Endodermal cell (in vitro differentiated cells): ENCODE data around the gene CRY1. TPM values are rescaled to one million over a fixed set of nuclear protein-coding genes. Genes with fewer than 3 reads are reported as not detected.

Experiments
- DNase-seq: peaks from one replicate; pipeline ENCODE4 v3.0.0-alpha.2; 2017
- H3K27ac ChIP-seq: 2 replicates; pipeline ENCODE4 v1.5.1; 2013; ENCODE audit warnings: mild to moderate bottlenecking, low read depth, low read length, moderate library complexity
- H3K27me3 ChIP-seq: 2 replicates; pipeline ENCODE4 v1.6.1; 2013; ENCODE audit warnings: mild to moderate bottlenecking, low read length, moderate library complexity; ENCODE audit not compliant: insufficient read depth, control insufficient read depth, poor library complexity, severe bottlenecking
- H3K36me3 ChIP-seq: 2 replicates; pipeline ENCODE4 v1.7.0; 2013; ENCODE audit warnings: mild to moderate bottlenecking, low read length, moderate library complexity; ENCODE audit not compliant: control insufficient read depth, insufficient read depth
- H3K4me1 ChIP-seq: one replicate; pipeline ENCODE4 v1.7.0; 2013; ENCODE audit warnings: low read length; ENCODE audit not compliant: control insufficient read depth, insufficient read depth
- H3K4me3 ChIP-seq: 2 replicates; pipeline ENCODE4 v1.5.1; 2013; ENCODE audit warnings: mild to moderate bottlenecking, low read length, moderate library complexity
- H3K9ac ChIP-seq: 2 replicates; pipeline ENCODE4 v1.6.1; 2013; ENCODE audit warnings: mild to moderate bottlenecking, low read length, moderate library complexity; ENCODE audit not compliant: poor library complexity, severe bottlenecking; ENCODE audit errors: extremely low read depth
- H3K9me3 ChIP-seq: 2 replicates; pipeline ENCODE4 v1.6.1; 2013; ENCODE audit warnings: mild to moderate bottlenecking, low read length, moderate library complexity; ENCODE audit not compliant: control insufficient read depth
- H3K27ac Mint-ChIP-seq: 2 replicates; pipeline ENCODE4 v1.8.0; 2020; ENCODE audit warnings: mixed read lengths
- H3K27me3 Mint-ChIP-seq: 2 replicates; pipeline ENCODE4 v1.8.0; 2021; ENCODE audit warnings: mild to moderate bottlenecking, mixed read lengths; ENCODE audit not compliant: insufficient read depth
- H3K36me3 Mint-ChIP-seq: 2 replicates; pipeline ENCODE4 v1.8.0; 2020; ENCODE audit warnings: low read depth, mixed read lengths
- H3K4me1 Mint-ChIP-seq: 2 replicates; pipeline ENCODE4 v1.8.0; 2020; ENCODE audit warnings: mixed read lengths
- H3K4me3 Mint-ChIP-seq: 2 replicates; pipeline ENCODE4 v1.8.0; 2020; ENCODE audit warnings: mild to moderate bottlenecking, moderate library complexity, mixed read lengths
- H3K9me3 Mint-ChIP-seq: 2 replicates; pipeline ENCODE4 v1.8.0; 2020; ENCODE audit warnings: mild to moderate bottlenecking, mixed read lengths
- WGBS, 2 experiments: methylation state at CpG; one replicate each; pipeline versions ENCODE4 v1.1.5 to v1.1.7; 2013; ENCODE audit warnings: missing lambda C conversion rate in 2 of 2, mixed read lengths in 1 of 2; ENCODE audit not compliant: insufficient coverage in 1 of 2, insufficient read length in 1 of 2; 5-methylcytosine and 5-hydroxymethylcytosine counted together
- total RNA-seq, 2 donors: library from RNA; stranded (reverse); fragmentation: NEBNext Ultra II Directional in 1 of 2; extraction: Animal tissue kit (Norgen Biotek cat#: 25700) in 1 of 2; gene quantifications; 2 replicates in 1 of 2; 3 replicates in 1 of 2; pipeline ENCODE4 v1.2.1, GENCODE V29; 2021
- TF ChIP-seq, protein P1 (sequence below): fragments of 200-600 bp; sonication (generic); conservative IDR thresholded peaks from 2 replicates; pipeline ENCODE4 v1.5.0; 2021; ENCODE audit warnings: antibody characterized with exemption, mild to moderate bottlenecking

Gene CRY1
- total RNA-seq, 2 donors from 2014 or later: 29.9 to 33.4 TPM

DNA sequence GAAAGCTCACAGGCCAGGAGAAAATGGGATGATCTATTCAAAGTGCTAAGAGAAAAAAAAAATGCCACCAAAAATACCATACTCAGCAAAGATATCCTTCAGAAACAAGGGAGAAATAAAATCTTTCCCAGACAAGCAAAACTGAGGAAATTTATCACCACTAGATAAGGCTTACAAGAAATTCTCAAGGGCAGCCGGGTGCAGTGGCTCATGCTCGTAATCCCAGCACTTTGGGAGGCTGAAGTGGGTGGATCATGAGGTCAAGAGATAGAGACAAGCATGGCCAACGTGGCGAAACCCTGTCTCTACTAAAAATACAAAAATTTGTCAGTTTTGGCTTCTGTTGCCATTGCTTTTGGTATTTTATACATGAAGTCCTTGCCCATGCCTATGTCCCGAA, 48.2 kb downstream of the CRY1 start:
- no peak for DNase-seq
- no peak overlapping the region for H3K27ac Mint-ChIP-seq
- no peak overlapping the region for H3K27ac ChIP-seq
- H3K4me1 ChIP-seq: no peaks in the 10 kb centered on the region
- H3K36me3 Mint-ChIP-seq: peaks cover 36% of the 10 kb centered on the region
- H3K9me3 Mint-ChIP-seq: peaks cover 18% of the 10 kb centered on the region
- H3K4me3 ChIP-seq: no peak overlapping the region
- peaks cover 12% of the 10 kb centered on the region for H3K36me3 ChIP-seq
- H3K27me3 ChIP-seq: no peaks in the 10 kb centered on the region
- H3K4me3 Mint-ChIP-seq: no peak overlapping the region
- TF ChIP-seq, protein P1, sequence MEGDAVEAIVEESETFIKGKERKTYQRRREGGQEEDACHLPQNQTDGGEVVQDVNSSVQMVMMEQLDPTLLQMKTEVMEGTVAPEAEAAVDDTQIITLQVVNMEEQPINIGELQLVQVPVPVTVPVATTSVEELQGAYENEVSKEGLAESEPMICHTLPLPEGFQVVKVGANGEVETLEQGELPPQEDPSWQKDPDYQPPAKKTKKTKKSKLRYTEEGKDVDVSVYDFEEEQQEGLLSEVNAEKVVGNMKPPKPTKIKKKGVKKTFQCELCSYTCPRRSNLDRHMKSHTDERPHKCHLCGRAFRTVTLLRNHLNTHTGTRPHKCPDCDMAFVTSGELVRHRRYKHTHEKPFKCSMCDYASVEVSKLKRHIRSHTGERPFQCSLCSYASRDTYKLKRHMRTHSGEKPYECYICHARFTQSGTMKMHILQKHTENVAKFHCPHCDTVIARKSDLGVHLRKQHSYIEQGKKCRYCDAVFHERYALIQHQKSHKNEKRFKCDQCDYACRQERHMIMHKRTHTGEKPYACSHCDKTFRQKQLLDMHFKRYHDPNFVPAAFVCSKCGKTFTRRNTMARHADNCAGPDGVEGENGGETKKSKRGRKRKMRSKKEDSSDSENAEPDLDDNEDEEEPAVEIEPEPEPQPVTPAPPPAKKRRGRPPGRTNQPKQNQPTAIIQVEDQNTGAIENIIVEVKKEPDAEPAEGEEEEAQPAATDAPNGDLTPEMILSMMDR: no peak
- WGBS, 2 experiments: 90 to 100% methylated on average over 3 to 5 of the region's 5 CpGs
- H3K9me3 ChIP-seq: peaks cover 13% of the 10 kb centered on the region
- H3K9ac ChIP-seq: no peak overlapping the region
- peaks cover 4% of the 10 kb centered on the region for H3K4me1 Mint-ChIP-seq
- H3K27me3 Mint-ChIP-seq: no peaks in the 10 kb centered on the region

DNA sequence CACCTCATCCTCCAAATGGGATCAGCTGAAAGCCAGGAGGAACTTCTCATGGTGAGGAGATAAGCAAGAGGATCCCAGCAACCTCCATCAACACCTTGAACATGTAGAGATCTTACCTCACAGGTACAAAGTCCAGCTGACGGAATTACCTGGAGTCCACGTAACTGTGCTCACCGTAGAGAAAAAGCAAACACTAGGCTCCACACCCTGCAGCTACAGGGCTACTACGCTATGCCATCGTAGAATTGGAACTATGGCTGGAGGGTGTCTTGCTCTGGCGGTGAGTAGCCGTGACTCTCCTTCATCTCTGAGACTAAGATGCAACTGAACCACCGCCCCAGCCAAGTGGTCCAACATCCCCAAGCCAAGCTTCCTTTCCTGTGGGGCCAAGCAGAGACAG, 50.5 kb downstream of the CRY1 start:
- peaks cover 4% of the 10 kb centered on the region for H3K4me1 Mint-ChIP-seq
- Histone ChIP-seq H3K9me3 (no peaks in the 10 kb centered on the region), H3K27me3 (no peaks in the 10 kb centered on the region), H3K4me3 (no peak overlapping the region), H3K9ac (no peak overlapping the region), H3K27ac (no peak overlapping the region), H3K36me3 (no peaks in the 10 kb centered on the region), H3K4me1 (no peaks in the 10 kb centered on the region)
- H3K27me3 Mint-ChIP-seq: no peaks in the 10 kb centered on the region
- no peak for DNase-seq
- TF ChIP-seq, protein P1: no peak
- peaks cover 27% of the 10 kb centered on the region for H3K36me3 Mint-ChIP-seq
- 89% methylated on average over 6 to 8 of the region's 8 CpGs for WGBS, 2 experiments
- no peak overlapping the region for H3K4me3 Mint-ChIP-seq
- no peak overlapping the region for H3K27ac Mint-ChIP-seq
- H3K9me3 Mint-ChIP-seq: peaks cover 8% of the 10 kb centered on the region

DNA sequence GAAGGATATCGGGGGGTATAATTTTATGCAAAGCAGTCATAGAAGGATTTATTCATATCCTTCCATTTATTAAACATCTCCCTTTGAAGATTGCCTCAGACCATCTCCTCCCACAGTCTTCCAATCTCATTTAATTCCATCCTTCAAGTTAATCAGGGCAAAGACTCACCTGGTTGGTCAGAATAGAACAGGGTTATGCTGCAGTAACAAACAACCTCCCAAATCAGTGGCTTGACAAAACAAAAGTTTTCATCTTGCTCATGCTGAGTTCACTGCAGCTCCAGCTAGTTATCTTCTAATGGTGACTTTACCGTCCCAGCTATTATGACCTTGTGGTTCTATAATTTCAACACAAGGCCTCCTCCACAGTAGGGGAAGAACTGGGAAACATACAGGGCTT, 57.6 kb downstream of the CRY1 start:
- WGBS, 2 experiments: 98 to 100% methylated on average over 1 to 2 of the region's 2 CpGs
- no peak overlapping the region for H3K27ac ChIP-seq
- H3K27me3 Mint-ChIP-seq: no peaks in the 10 kb centered on the region

More for the DNA sequence above, 57.6 kb downstream of the CRY1 start:
- H3K4me1 ChIP-seq: no peaks in the 10 kb centered on the region
- no peaks in the 10 kb centered on the region for H3K36me3 ChIP-seq
- Mint-ChIP-seq H3K27ac (no peak overlapping the region), H3K4me3 (no peak overlapping the region), H3K36me3 (peaks cover 28% of the 10 kb centered on the region), H3K9me3 (no peaks in the 10 kb centered on the region), H3K4me1 (peaks cover 12% of the 10 kb centered on the region)
- TF ChIP-seq, protein P1: no peak
- H3K4me3 ChIP-seq: no peak overlapping the region
- H3K27me3 ChIP-seq: no peaks in the 10 kb centered on the region
- H3K9ac ChIP-seq: no peak overlapping the region
- no peak for DNase-seq
- no peaks in the 10 kb centered on the region for H3K9me3 ChIP-seq
